GM23338 (cell line): ENCODE data around the gene JAK3. TPM values are rescaled to one million over a fixed set of nuclear protein-coding genes. Genes with fewer than 3 reads are reported as not detected.

Source experiments
- ETS1 ChIP-seq: IDR thresholded peaks from 2 replicates; pipeline ENCODE4 v1.6.1; 2016; ENCODE audit warnings: antibody characterized with exemption
- EZH2 ChIP-seq: fragments of 200-600 bp; sonication (generic); IDR thresholded peaks from one replicate; pipeline ENCODE4 v1.8.0; 2017; ENCODE audit warnings: antibody characterized with exemption, mild to moderate bottlenecking, low read depth; ENCODE audit not compliant: unreplicated experiment
- NANOG ChIP-seq: IDR thresholded peaks from 2 replicates; pipeline ENCODE4 v1.6.1; 2016; ENCODE audit warnings: antibody characterized with exemption, borderline replicate concordance
- STAT1 ChIP-seq: IDR thresholded peaks from one replicate; pipeline ENCODE4 v1.6.1; 2016; ENCODE audit warnings: antibody characterized with exemption; ENCODE audit not compliant: unreplicated experiment
- ZNF114 ChIP-seq: fragments of 250-450 bp; sonication (Bioruptor Pico); IDR thresholded peaks from 2 replicates; pipeline ENCODE4 v1.5.0; 2020; ENCODE audit warnings: mild to moderate bottlenecking, moderate library complexity
- ZNF331 ChIP-seq: fragments of 250-450 bp; sonication (Bioruptor Pico); IDR thresholded peaks from 2 replicates; pipeline ENCODE4 v1.5.0; 2020; ENCODE audit warnings: low read depth, mild to moderate bottlenecking, moderate library complexity
- polyA plus RNA-seq: library from polyadenylated mRNA; unstranded; fragments of >200 nt; fragmentation: Nextera tagmentation; extraction: Ambion mirVana; gene quantifications from 2 replicates; pipeline ENCODE4 v1.2.1, GENCODE V29; 2016
- total RNA-seq: library from RNA; depleted of rRNA; stranded (reverse); fragments of >200 nt; shearing (Covaris generic); gene quantifications from 2 replicates; pipeline ENCODE4 v1.2.3, GENCODE V29; 2014
- TF ChIP-seq, protein P1 (sequence below): fragments of 250-450 bp; sonication (Bioruptor Pico); IDR thresholded peaks from 2 replicates; pipeline ENCODE4 v1.5.0; 2020; ENCODE audit warnings: mild to moderate bottlenecking, moderate library complexity

JAK3 gene
- total and polyA plus RNA-seq, 2 experiments from 2014 or later = 2.9 to 5.4 TPM

GRCh38 chr19:17797424-17798201 lies 50.2 kb downstream of the JAK3 start (continued):
- TF ChIP-seq, protein P1, sequence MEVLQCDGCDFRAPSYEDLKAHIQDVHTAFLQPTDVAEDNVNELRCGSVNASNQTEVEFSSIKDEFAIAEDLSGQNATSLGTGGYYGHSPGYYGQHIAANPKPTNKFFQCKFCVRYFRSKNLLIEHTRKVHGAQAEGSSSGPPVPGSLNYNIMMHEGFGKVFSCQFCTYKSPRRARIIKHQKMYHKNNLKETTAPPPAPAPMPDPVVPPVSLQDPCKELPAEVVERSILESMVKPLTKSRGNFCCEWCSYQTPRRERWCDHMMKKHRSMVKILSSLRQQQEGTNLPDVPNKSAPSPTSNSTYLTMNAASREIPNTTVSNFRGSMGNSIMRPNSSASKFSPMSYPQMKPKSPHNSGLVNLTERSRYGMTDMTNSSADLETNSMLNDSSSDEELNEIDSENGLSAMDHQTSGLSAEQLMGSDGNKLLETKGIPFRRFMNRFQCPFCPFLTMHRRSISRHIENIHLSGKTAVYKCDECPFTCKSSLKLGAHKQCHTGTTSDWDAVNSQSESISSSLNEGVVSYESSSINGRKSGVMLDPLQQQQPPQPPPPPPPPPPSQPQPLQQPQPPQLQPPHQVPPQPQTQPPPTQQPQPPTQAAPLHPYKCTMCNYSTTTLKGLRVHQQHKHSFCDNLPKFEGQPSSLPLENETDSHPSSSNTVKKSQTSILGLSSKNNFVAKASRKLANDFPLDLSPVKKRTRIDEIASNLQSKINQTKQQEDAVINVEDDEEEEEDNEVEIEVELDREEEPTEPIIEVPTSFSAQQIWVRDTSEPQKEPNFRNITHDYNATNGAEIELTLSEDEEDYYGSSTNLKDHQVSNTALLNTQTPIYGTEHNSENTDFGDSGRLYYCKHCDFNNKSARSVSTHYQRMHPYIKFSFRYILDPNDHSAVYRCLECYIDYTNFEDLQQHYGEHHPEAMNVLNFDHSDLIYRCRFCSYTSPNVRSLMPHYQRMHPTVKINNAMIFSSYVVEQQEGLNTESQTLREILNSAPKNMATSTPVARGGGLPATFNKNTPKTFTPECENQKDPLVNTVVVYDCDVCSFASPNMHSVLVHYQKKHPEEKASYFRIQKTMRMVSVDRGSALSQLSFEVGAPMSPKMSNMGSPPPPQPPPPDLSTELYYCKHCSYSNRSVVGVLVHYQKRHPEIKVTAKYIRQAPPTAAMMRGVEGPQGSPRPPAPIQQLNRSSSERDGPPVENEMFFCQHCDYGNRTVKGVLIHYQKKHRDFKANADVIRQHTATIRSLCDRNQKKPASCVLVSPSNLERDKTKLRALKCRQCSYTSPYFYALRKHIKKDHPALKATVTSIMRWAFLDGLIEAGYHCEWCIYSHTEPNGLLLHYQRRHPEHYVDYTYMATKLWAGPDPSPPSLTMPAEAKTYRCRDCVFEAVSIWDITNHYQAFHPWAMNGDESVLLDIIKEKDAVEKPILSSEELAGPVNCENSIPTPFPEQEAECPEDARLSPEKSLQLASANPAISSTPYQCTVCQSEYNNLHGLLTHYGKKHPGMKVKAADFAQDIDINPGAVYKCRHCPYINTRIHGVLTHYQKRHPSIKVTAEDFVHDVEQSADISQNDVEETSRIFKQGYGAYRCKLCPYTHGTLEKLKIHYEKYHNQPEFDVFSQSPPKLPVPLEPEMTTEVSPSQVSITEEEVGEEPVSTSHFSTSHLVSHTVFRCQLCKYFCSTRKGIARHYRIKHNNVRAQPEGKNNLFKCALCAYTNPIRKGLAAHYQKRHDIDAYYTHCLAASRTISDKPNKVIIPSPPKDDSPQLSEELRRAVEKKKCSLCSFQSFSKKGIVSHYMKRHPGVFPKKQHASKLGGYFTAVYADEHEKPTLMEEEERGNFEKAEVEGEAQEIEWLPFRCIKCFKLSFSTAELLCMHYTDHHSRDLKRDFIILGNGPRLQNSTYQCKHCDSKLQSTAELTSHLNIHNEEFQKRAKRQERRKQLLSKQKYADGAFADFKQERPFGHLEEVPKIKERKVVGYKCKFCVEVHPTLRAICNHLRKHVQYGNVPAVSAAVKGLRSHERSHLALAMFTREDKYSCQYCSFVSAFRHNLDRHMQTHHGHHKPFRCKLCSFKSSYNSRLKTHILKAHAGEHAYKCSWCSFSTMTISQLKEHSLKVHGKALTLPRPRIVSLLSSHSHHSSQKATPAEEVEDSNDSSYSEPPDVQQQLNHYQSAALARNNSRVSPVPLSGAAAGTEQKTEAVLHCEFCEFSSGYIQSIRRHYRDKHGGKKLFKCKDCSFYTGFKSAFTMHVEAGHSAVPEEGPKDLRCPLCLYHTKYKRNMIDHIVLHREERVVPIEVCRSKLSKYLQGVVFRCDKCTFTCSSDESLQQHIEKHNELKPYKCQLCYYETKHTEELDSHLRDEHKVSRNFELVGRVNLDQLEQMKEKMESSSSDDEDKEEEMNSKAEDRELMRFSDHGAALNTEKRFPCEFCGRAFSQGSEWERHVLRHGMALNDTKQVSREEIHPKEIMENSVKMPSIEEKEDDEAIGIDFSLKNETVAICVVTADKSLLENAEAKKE (CRISPR knock-in tag) = no peak
- TF ChIP-seq ETS1 = no peak
- no peak for TF ChIP-seq STAT1
- no peak for TF ChIP-seq EZH2
- TF ChIP-seq ZNF114 (CRISPR knock-in tag) = no peak
- no peak for TF ChIP-seq NANOG
- TF ChIP-seq ZNF331 (CRISPR knock-in tag) = no peak
